ENCODE data around the gene NABP1.

GRCh38 chr2:191645032-191645431 lies 32.9 kb upstream of the NABP1 start:
- TF ChIP-seq IRF3 (IDR thresholded peaks at IDR 0.05), result no peak
- no peak for TF ChIP-seq SIN3A (IDR thresholded peaks at IDR 0.05; ENCODE audit: low read depth, low read length)
- no peak for TF ChIP-seq NFXL1 (IDR thresholded peaks at IDR 0.05; ENCODE audit: borderline replicate concordance)
- TF ChIP-seq CTCF (IDR thresholded peaks at IDR 0.05 in 2 of 3, conservative IDR thresholded peaks at IDR 0.05 in 1 of 3; ENCODE audit: control insufficient read depth in 2 of 3, extremely low read depth in 1 of 3, insufficient read depth in 1 of 3, low read depth in 3 of 3, low read length in 3 of 3), result no peak
